Renal cortical epithelial cell (primary cell): ENCODE measurements around the gene RMP24.
"Not testable (repeated sequence)": the region's sequence is repeated elsewhere in the genome, so short reads cannot be mapped to it uniquely, and the experiment has no call there.

ENCODE experiments used
- DNase-seq: peaks from one replicate; pipeline ENCODE4 v3.0.0-alpha.2; 2011; ENCODE audit warnings: low read depth

The RMP24 gene

DNA sequence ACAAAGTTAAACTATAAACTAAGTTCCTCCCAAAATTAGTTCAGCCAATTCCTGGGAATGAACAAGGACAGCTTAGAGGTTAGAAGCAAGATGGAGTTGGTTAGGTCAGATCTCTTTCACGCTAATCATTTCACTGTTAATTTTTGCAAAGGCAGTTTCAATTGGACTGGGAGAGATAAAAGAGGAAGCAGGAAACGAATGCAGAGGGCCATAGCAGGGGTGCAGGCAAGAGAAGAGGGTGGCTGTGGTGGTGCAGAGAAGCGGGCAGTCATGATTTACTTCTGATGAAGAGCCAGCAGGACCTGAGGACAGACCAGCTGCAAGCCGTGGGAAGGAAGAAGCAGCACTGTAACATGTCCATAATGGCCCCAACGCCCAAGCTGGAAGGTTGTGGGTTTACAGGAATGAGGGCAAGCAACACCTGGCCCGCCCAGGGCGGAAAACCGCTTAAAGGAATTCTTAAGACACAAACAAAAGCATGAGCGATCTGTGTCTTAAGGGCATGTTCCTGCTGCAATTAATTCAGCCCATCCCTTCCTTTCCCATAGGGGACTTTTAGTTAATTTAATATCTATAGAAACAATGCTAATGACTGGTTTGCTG is 4.1 kb upstream of the RMP24 start:
- DNase-seq: no peak

DNA sequence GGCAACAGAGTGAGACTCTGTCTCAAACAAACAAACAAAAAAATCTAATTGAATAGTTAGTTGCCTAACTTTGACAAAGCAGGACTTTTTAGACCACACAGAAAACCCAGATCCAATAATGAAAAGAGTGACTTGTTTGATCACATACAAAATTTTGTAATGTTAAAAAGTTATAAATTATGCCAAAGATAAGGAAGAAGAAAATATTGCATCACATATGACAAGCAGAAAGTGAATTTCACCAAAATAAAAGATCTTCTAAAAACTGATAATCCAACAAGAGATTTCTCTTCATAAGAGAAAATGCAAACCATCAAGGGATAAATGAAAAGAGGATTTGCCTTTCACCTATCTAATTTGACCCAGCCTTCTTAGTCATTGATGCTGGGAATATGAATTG is 2.8 kb upstream of the RMP24 start:
- no peak for DNase-seq

DNA sequence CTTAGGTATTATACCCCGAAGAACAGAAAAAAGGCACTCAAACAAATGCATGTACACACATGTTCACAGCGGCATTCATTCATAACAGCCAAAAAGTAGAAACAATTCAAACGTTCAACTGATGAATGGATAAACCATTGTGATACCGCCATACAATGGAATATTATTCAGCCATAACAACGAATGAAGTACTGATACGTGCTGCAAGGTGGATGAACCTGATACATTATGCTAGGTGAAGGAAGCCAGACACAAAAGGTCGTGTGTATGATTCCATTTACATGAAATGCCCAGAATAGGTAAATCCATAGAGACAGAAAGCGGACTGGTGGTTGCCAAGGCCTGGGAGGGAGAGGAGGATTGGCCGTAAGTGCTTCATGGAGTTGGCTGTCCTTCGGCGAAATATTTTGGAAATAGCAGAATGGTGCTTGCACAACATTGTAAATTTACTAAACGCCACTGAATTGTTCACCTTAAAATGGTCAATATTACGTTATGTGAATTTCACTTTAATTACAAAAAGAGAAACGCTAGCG is 750 bp upstream of the RMP24 start:
- DNase-seq: peak; percentile 22

DNA sequence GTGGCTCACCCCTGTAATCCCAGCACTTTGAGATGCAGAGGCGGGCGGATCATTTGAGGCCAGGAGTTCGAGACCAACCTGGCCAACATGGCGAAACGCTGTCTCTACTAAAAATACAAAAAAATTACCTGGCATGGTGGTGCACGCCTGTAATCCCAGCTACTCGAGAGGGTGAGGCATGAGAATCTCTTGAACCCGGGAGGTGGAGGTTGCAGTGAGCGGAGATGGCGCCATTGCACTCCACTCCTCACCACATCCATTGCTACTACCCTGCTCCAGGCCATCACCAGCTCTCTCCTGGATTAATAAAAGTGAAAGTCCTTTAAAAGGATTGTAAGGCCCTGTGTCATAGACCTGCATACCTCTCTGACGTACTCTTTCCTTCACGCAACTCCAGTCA is 1.2 kb downstream of the RMP24 start:
- no peak for DNase-seq

DNA sequence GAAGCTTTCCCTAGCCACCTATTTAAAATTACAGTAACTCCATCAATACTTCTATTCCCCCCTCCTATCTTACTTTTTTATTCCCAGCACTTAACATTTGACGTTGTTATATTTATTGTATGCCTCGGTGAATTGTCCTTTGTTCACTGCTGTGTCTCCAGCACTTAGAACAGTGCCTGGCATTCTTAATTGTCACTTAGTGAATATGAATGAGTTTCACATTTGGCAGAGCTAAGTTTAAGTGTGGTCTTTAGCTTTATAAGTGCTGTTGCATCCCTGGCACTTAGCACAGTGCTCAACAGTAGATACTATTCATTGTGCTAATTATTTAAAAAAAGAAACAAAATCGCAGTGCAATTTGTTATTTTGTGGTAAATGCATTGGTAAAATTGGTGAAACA is 1.7 kb downstream of the RMP24 start:
- DNase-seq: no peak

DNA sequence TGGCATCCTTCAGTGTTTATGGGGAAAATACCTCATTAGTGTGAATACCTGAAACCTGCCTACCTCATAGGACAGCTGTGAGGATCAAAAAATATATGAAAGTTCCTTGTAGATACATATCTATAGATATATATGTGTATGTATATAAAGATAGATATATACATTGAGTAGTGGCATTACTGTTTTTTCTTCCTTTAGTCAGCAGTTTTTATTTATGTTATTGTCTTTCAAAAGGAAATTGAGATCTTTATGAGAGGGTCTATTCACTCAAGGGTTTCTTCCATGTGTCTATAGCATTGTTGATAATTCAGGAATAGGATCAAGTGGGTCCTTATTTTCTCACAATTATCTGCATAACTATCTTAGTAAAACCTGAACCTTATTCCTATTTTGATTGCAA is 6.6 kb downstream of the RMP24 start:
- DNase-seq: no peak

DNA sequence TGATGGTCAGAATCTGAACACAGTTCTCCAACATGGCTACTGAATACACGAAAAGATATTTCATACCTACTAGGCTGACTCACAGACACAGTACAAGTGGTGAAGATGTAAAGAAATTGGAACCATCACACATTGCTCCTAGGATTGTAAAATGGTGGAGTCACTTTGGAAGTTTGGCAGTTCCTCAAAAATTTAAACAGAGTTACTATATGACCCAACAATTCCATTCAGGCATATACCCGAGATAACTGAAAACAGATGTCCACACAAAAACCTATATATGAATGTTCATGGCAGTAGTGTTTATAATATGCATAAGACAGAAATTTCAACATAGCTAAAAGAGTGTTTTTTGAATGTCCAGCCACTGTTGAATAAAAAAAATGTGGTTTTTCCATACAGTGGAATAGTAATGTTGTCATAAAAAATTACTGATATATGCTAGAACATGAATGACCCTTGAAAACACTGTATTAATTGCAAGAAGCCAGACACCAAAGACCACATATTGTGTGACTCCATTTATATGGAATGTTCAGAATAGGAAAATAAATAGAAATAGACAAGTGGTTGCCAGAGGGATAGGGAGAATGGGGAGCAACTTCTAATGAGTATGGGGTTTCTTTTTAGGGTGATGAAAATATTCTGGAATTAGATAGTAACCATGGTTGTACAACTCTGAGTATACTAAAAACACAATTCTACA is 10.1 kb downstream of the RMP24 start:
- DNase-seq: no peak

DNA sequence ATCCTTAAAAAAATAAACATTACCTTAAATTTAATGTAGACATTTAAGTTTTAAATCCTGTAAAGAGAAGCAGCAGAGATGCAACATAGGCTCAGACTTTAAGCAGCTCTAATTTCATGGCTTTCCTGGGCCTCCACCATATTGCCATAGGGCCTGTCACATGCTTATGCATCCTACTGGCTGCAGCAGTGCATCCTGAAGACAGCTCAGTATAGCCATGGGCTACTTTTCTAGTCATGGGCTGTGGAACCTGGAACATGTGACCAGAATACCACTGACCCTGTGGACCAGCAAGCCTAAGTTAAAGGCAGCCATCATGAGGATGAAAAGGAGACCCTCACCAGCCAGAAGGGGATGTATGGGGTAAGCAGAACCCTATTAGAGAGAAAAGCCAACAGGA is 10.7 kb downstream of the RMP24 start:
- no peak for DNase-seq

DNA sequence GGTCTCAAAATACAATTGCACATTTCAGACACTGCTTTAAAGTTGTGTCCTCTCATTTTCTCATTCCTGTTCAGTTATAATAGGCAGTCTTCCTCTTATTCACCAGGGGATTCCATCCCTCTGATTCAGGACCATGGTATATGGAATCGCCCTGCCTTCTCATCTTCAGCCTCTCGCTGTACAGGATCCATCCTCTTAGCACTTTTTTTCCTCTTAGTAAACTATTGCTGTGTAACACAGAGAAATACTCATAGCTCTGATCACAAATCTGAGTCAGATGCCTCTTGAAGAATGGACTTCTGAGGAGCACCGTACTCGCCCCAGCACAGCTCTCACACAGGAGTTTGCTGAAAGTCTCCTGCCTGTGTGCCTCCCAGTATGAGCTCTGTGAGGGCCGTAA is 11.3 kb downstream of the RMP24 start:
- no peak for DNase-seq

DNA sequence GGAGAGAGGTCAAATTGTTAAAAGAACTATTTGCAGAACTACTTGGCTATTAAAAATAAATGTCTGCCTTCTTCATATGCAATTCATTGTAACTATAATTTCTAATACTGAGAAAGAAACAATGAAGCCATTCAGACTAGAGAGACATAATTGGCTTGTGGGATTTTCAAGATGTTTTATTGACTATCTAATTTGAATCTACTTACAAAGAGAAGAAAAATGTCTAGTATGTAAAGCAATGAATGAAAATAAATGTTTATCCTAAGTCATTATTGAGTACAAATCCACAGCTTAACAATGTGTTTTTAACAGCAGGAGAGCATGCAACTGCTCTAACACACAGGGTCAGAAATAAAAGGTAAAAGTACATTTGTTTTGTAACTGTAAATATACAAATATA is 19.2 kb downstream of the RMP24 start:
- no peak for DNase-seq

DNA sequence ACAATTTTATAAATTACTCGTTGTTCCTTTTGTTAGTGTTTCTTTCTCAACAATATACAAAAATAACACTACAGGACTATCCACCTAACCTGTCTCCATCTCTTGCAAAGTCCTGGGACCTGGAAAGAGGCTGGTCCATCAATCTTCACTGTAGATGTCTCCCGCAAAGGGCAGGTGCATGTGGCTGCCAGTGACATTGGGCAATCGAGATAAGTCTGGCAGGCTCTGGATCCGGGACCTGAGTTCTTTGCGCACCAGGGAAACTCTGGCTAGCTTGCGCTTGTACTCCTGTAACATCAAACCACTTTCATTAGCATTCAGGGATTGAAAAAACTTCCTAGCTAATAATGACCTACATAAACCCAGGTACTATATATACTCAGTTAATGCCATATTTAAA is 20.5 kb downstream of the RMP24 start:
- no peak for DNase-seq

DNA sequence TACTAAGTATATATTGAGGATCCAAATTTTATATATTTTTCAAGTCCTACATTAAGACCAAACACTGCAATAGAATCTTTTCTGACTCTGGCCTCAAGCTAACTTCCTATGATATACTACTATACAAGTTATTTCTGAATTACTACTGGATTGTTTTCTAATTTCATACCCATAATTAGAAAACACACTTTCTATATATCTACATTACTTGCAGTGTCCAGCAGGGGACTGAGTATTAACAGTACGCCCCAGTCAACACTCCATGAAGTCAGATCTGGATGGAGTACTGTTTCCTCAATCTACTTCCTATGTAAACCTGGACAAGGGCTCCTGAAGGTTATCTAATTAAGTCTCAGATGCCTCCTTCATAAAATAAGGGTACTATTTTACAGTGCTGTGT is 26.5 kb downstream of the RMP24 start:
- no peak for DNase-seq

DNA sequence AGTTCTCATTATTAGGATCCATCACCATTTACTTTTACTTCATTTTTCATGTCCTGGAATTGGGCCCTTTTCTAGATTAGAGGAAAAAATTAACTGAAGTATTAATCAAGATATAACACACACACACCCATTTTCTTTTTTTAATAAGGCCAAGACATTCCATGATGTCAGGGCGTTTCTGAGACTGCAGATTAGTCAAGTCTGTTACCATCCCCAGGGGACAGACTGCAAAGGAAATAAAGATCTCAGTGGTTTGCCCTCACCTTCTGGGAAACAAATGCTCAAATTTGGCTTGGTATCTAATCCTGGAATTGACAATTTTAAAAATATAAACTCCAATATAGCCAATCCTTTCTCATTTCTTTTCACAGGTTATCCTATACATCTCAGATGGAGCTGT is 27.4 kb downstream of the RMP24 start:
- DNase-seq: no peak

DNA sequence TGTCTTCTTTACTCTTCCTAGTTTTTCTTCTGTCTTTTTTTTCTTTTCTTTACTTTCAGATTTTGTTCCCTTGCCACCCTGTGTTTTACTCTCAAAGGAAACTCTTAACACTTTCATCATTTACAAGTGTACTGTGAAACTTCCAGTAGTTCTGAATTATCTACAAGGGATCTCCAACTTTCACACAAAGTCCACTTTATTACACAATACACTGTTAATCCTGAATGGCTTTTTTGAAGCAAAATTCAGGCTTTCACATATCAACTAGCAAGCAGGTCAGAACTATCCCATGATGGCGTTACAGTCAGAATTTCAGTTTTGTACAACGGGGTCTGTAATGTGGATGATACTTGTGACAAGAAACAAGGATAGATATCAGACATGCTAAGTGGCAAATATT is 34.5 kb downstream of the RMP24 start:
- no peak for DNase-seq

DNA sequence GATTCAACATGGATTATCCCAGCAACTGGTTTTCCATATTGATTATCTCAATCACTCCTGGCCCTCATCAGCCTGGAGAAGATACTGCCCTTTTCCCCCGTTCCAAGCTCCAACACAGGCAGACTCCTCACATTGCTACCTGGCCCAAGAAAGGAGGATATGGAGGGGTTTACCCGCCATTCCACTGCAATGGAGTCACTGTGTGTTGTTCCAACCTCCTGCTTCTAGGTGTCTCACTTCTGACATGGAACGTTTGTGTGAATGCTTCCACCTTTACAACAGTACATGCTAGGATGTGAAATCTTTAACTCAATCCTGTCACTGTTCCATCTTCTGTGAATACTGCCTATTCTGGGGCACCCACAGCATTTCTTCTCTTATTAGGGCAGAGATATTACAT is 36.7 kb downstream of the RMP24 start:
- no peak for DNase-seq

DNA sequence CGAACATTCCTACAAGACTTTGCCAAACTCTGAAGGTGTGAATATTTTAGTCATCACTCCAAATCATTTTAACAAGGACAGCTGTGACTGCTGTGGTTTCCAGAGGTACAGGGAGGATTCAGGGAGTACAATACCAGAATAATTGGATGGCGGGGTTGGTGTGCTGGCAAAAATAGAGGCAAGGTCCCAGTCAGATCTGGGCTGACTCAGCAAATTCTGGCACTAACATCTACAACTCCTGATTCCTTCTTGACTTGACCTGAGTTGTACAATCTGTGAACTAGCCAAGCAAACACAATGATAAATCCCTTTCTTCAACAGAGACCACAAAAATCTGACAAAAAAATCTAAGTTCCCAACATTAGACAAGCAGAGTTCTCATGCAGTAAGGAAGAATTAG is 40.4 kb downstream of the RMP24 start:
- peak; percentile 38 for DNase-seq

DNA sequence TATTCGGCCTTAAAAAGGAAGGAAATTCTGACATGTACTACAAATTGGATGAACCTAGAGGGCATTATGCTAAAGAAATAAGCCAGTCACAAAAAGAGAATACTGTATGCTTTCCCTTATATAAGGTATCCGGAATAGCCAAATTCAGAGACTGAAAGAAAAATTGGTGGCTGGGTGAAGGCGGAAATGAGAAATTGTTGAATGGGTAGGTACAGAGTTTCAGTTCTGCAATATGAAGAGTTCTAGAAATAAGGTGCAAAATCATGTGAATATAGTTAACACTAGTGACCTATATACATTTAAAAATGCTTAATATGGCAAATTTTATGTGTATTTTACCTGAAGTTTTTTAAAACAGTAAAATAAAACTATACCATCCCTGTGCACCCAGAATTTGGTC is 43.1 kb downstream of the RMP24 start:
- DNase-seq: no peak

DNA sequence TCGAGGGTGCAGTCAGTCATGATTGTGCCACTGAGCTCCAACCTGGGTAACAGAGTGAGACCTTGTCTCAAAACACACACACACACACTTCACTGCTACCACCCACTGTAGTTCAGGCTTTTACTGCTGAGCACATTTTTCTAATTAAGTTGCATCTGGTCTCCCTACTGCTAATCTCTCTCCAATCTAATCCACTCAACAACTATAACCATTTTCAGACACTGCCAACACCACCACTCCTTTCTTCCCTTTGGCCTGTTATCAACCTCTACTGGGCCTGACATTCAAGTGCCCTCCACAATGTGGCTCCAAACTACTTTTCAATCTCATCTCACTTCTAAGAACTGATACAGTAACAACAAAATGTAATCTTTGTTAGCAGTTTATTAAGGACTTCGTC is 44.8 kb downstream of the RMP24 start:
- DNase-seq: no peak

DNA sequence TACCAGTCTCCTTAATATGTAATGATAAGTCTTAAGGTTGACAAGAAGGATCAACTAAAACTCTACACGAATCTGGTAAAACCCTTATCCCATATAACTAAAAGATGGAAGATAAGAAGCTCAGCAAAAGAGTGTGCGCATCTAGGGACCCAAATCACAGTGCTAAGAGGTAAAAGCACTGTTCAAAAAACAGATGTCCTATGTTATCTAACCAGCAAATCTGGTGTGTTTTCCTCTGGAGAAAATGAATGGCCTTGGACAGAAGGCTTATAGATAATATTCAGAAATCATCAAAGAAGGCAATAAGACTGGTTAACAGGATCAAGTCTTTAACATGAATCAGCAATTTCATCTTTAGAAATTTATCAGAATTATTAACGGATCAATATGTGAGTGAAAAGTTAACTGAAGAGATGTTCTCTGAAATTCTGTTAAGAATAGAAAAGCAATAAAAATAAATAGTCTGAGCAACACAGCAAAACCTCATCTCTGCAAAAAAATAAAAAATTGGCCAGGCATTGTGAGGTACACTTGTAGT is 47.8 kb downstream of the RMP24 start:
- no peak for DNase-seq

DNA sequence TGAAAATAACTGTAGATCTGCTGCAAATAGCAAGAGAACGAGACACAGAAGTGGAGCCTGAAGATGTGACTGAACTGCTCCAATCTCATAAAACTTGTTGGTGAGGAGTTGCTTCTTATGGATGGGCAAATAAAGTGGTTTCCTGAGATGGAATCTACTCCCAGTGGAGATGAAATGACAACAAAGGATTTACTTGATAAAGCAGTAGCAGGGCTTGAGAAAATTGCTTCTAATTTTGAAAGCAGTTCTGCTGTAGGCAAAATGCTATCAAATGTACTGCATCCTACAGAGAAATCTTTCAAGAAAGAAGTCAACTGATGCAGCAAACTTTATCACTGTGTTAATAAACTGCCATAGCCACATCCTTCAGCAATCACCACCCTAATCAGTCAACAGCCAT is 50.9 kb downstream of the RMP24 start:
- no peak for DNase-seq

DNA sequence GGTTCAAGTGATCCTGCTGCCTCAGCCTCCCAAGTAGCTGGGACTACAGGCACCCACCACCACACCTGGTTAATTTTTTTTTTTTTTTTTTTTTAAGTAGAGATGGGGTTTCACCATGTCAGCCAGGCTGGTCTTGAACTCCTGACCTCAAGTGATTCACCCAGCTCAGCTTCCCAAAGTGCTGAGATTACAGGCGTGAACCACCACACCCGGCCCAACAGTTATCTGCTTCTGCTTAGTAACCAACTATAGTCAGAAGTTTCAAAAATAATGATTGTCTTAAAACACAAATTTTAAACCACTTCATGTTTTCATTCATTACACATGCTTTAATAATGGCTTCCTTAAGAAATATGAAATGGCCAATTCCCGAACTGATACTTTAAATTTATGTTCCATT is 51.8 kb downstream of the RMP24 start:
- DNase-seq: not testable (repeated sequence)

DNA sequence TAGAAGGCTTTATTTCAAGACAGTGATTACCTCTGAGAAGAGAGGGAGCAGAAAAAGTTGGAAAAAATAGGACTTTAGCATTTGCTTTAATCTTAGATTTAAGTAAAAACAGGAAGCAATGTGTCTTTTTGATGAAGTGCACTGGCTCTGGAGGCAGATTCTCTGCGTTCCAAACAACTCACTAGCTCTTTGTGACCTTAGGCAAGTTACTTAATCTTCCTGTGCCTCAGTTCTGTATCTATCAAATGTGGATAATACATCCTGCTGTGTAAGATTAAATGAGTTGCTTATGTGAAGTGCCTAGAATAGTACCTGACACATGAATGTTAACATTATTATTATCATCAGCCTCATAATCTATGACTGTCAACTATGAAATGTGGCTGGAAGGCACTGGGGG is 52.5 kb downstream of the RMP24 start:
- DNase-seq: no peak

DNA sequence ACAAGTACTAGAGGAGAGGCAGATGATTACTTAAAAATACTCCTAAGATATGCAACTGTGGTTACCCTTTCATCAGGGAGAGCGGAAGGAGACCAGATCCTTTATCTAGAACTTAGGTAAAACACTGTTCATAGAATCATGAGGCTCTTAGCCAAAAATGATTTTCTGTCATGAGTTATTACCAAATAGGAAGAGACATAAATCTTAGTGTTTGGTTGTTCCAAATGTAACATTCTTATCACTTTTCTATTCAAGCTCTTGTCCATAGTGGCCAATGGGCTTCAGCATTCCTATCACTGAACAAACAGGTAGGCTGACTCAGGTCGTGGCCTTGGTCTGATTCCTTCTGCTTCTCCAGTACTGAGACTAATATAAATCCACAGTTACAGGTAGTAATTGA is 56.4 kb downstream of the RMP24 start:
- no peak for DNase-seq
